Measurements from ENCODE around the gene ROBO2. TPM values are rescaled to one million over a fixed set of nuclear protein-coding genes. Genes with fewer than 3 reads are reported as not detected.

ROBO2 gene
- total and polyA plus RNA-seq, 2 experiments from 2014 or later = 1.5 to 7.8 TPM

DNA sequence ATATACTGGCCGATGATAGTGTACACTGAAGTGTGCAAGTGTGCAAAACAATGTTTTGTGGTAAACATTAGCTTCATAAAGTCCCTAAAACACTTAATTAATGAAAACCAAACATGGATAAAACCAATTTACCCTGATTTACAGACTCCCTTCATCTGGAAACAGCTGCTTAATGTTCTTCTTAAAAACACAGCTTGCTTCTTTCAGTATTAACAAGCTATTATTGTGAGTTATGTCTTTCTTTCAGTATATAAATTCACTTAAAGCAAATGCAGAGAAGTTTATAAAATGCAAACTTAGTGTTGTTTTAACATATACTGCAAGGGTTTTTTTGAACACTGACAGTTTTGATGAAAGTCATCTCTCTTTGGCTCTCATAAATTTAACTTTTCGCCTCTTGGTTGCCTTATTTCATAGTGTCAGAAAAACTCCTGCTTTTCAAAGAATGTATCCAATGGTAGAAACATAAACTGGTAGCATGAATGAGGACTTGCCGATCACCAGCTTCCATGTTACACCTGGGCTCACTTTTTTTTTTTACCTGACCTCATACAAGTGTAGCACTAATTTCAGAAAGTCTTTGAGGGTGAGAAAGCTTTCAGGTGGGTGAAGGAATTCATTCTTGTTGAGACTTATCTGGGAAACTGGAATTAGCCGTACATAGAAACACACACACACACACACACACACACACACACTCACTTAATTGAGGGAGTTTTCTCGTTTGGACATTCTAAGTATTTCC, 532.2 kb downstream of the ROBO2 start:
- Histone ChIP-seq H3F3A (replicated peaks; ENCODE audit: low read depth) (no peaks in the 10 kb centered on the region), H3K4me1 (ENCODE audit: insufficient read depth) (no peaks in the 10 kb centered on the region), H3K36me3 (ENCODE audit: insufficient read depth) (no peaks in the 10 kb centered on the region), H3K4me3 (no peak overlapping the region), H3K27ac (ENCODE audit: low read depth) (no peak overlapping the region), H2AFZ (no peak overlapping the region), H3K79me2 (replicated peaks; ENCODE audit: insufficient read depth) (no peaks in the 10 kb centered on the region), H3K27me3 (ENCODE audit: insufficient read depth) (no peaks in the 10 kb centered on the region), H4K20me1 (replicated peaks; ENCODE audit: insufficient read depth) (no peaks in the 10 kb centered on the region), H3K9me2 (ENCODE audit: insufficient read depth) (no peaks in the 10 kb centered on the region), H3K4me2 (no peak overlapping the region)
- Mint-ChIP-seq H3K4me1 (no peaks in the 10 kb centered on the region), H3K9me3 (no peaks in the 10 kb centered on the region), H3K27ac (no peak overlapping the region), H3K4me3 (no peak overlapping the region), H3K27me3 (ENCODE audit: insufficient read depth, low read depth, poor library complexity) (no peaks in the 10 kb centered on the region), H3K36me3 (ENCODE audit: low read depth) (no peaks in the 10 kb centered on the region)
- no peak for DNase-seq (ENCODE audit: low spot score)
- TF ChIP-seq CREB1 (CRISPR knock-in tag; IDR thresholded peaks at IDR 0.05; ENCODE audit: low read depth) (no peak), POLR2AphosphoS5 (IDR thresholded peaks at IDR 0.05; ENCODE audit: low read depth) (no peak), JUNB (IDR thresholded peaks at IDR 0.05; ENCODE audit: unreplicated experiment) (no peak), ZNF114 (CRISPR knock-in tag; IDR thresholded peaks at IDR 0.05) (no peak), EZH2phosphoT487 (IDR thresholded peaks at IDR 0.05; ENCODE audit: unreplicated experiment) (no peak), ZNF331 (CRISPR knock-in tag; IDR thresholded peaks at IDR 0.05; ENCODE audit: low read depth) (no peak), EZH2 (IDR thresholded peaks at IDR 0.05; ENCODE audit: low read depth, unreplicated experiment) (no peak), STAT1 (IDR thresholded peaks at IDR 0.05; ENCODE audit: unreplicated experiment) (no peak), NANOG (IDR thresholded peaks at IDR 0.05; ENCODE audit: borderline replicate concordance) (no peak)
- TF ChIP-seq, protein P1, sequence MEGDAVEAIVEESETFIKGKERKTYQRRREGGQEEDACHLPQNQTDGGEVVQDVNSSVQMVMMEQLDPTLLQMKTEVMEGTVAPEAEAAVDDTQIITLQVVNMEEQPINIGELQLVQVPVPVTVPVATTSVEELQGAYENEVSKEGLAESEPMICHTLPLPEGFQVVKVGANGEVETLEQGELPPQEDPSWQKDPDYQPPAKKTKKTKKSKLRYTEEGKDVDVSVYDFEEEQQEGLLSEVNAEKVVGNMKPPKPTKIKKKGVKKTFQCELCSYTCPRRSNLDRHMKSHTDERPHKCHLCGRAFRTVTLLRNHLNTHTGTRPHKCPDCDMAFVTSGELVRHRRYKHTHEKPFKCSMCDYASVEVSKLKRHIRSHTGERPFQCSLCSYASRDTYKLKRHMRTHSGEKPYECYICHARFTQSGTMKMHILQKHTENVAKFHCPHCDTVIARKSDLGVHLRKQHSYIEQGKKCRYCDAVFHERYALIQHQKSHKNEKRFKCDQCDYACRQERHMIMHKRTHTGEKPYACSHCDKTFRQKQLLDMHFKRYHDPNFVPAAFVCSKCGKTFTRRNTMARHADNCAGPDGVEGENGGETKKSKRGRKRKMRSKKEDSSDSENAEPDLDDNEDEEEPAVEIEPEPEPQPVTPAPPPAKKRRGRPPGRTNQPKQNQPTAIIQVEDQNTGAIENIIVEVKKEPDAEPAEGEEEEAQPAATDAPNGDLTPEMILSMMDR (conservative IDR thresholded peaks at IDR 0.05; ENCODE audit: low read depth in 2 of 2) = no peak
- TF ChIP-seq, protein P2, sequence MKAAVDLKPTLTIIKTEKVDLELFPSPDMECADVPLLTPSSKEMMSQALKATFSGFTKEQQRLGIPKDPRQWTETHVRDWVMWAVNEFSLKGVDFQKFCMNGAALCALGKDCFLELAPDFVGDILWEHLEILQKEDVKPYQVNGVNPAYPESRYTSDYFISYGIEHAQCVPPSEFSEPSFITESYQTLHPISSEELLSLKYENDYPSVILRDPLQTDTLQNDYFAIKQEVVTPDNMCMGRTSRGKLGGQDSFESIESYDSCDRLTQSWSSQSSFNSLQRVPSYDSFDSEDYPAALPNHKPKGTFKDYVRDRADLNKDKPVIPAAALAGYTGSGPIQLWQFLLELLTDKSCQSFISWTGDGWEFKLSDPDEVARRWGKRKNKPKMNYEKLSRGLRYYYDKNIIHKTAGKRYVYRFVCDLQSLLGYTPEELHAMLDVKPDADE (IDR thresholded peaks at IDR 0.05) = no peak
- TF ChIP-seq, protein P3, sequence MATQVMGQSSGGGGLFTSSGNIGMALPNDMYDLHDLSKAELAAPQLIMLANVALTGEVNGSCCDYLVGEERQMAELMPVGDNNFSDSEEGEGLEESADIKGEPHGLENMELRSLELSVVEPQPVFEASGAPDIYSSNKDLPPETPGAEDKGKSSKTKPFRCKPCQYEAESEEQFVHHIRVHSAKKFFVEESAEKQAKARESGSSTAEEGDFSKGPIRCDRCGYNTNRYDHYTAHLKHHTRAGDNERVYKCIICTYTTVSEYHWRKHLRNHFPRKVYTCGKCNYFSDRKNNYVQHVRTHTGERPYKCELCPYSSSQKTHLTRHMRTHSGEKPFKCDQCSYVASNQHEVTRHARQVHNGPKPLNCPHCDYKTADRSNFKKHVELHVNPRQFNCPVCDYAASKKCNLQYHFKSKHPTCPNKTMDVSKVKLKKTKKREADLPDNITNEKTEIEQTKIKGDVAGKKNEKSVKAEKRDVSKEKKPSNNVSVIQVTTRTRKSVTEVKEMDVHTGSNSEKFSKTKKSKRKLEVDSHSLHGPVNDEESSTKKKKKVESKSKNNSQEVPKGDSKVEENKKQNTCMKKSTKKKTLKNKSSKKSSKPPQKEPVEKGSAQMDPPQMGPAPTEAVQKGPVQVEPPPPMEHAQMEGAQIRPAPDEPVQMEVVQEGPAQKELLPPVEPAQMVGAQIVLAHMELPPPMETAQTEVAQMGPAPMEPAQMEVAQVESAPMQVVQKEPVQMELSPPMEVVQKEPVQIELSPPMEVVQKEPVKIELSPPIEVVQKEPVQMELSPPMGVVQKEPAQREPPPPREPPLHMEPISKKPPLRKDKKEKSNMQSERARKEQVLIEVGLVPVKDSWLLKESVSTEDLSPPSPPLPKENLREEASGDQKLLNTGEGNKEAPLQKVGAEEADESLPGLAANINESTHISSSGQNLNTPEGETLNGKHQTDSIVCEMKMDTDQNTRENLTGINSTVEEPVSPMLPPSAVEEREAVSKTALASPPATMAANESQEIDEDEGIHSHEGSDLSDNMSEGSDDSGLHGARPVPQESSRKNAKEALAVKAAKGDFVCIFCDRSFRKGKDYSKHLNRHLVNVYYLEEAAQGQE (IDR thresholded peaks at IDR 0.05; ENCODE audit: unreplicated experiment) = no peak
- TF ChIP-seq, protein P4, sequence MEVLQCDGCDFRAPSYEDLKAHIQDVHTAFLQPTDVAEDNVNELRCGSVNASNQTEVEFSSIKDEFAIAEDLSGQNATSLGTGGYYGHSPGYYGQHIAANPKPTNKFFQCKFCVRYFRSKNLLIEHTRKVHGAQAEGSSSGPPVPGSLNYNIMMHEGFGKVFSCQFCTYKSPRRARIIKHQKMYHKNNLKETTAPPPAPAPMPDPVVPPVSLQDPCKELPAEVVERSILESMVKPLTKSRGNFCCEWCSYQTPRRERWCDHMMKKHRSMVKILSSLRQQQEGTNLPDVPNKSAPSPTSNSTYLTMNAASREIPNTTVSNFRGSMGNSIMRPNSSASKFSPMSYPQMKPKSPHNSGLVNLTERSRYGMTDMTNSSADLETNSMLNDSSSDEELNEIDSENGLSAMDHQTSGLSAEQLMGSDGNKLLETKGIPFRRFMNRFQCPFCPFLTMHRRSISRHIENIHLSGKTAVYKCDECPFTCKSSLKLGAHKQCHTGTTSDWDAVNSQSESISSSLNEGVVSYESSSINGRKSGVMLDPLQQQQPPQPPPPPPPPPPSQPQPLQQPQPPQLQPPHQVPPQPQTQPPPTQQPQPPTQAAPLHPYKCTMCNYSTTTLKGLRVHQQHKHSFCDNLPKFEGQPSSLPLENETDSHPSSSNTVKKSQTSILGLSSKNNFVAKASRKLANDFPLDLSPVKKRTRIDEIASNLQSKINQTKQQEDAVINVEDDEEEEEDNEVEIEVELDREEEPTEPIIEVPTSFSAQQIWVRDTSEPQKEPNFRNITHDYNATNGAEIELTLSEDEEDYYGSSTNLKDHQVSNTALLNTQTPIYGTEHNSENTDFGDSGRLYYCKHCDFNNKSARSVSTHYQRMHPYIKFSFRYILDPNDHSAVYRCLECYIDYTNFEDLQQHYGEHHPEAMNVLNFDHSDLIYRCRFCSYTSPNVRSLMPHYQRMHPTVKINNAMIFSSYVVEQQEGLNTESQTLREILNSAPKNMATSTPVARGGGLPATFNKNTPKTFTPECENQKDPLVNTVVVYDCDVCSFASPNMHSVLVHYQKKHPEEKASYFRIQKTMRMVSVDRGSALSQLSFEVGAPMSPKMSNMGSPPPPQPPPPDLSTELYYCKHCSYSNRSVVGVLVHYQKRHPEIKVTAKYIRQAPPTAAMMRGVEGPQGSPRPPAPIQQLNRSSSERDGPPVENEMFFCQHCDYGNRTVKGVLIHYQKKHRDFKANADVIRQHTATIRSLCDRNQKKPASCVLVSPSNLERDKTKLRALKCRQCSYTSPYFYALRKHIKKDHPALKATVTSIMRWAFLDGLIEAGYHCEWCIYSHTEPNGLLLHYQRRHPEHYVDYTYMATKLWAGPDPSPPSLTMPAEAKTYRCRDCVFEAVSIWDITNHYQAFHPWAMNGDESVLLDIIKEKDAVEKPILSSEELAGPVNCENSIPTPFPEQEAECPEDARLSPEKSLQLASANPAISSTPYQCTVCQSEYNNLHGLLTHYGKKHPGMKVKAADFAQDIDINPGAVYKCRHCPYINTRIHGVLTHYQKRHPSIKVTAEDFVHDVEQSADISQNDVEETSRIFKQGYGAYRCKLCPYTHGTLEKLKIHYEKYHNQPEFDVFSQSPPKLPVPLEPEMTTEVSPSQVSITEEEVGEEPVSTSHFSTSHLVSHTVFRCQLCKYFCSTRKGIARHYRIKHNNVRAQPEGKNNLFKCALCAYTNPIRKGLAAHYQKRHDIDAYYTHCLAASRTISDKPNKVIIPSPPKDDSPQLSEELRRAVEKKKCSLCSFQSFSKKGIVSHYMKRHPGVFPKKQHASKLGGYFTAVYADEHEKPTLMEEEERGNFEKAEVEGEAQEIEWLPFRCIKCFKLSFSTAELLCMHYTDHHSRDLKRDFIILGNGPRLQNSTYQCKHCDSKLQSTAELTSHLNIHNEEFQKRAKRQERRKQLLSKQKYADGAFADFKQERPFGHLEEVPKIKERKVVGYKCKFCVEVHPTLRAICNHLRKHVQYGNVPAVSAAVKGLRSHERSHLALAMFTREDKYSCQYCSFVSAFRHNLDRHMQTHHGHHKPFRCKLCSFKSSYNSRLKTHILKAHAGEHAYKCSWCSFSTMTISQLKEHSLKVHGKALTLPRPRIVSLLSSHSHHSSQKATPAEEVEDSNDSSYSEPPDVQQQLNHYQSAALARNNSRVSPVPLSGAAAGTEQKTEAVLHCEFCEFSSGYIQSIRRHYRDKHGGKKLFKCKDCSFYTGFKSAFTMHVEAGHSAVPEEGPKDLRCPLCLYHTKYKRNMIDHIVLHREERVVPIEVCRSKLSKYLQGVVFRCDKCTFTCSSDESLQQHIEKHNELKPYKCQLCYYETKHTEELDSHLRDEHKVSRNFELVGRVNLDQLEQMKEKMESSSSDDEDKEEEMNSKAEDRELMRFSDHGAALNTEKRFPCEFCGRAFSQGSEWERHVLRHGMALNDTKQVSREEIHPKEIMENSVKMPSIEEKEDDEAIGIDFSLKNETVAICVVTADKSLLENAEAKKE (CRISPR knock-in tag; IDR thresholded peaks at IDR 0.05) = no peak
- no peak for ATAC-seq
